ENCODE data around the gene SPSB2.
"Not testable (repeated sequence)": the region's sequence is repeated elsewhere in the genome, so short reads cannot be mapped to it uniquely, and the experiment has no call there.

Gene SPSB2

GRCh38 chr12:6902448-6902847 lies 29.3 kb upstream of the SPSB2 start:
- DNase-seq (ENCODE audit: low read depth), result no peak

GRCh38 chr12:6899837-6900519 lies 26.9 kb upstream of the SPSB2 start:
- DNase-seq (ENCODE audit: low read depth), result peak; percentile 38

- DNase-seq (ENCODE audit: low read depth), result no peak
Observed at GRCh38 chr12:6899427-6899826, 26.3 kb upstream of the SPSB2 start.

- no peak for DNase-seq (ENCODE audit: low read depth)
Observed at GRCh38 chr12:6896846-6897435, 23.8 kb upstream of the SPSB2 start.

- no peak for DNase-seq (ENCODE audit: low read depth)
Observed at GRCh38 chr12:6894321-6894720, 21.2 kb upstream of the SPSB2 start.

GRCh38 chr12:6892683-6893082 lies 19.6 kb upstream of the SPSB2 start:
- not testable (repeated sequence) for DNase-seq (ENCODE audit: low read depth)

- DNase-seq (ENCODE audit: low read depth), result no peak
Observed at GRCh38 chr12:6891646-6892001, 18.5 kb upstream of the SPSB2 start.

GRCh38 chr12:6890789-6891645 lies 17.9 kb upstream of the SPSB2 start:
- peak; percentile 96 for DNase-seq (ENCODE audit: low read depth)

- not testable (repeated sequence) for DNase-seq (ENCODE audit: low read depth)
Observed at GRCh38 chr12:6889775-6890573, 16.9 kb upstream of the SPSB2 start.

- not testable (repeated sequence) for DNase-seq (ENCODE audit: low read depth)
Observed at GRCh38 chr12:6888794-6889193, 15.7 kb upstream of the SPSB2 start.

- DNase-seq (ENCODE audit: low read depth), result no peak
Observed at GRCh38 chr12:6888360-6888759, 15.3 kb upstream of the SPSB2 start.

- DNase-seq (ENCODE audit: low read depth), result no peak
Observed at GRCh38 chr12:6887460-6887859, 14.4 kb upstream of the SPSB2 start.

GRCh38 chr12:6886206-6886999 lies 13.3 kb upstream of the SPSB2 start:
- DNase-seq (ENCODE audit: low read depth), result not testable (repeated sequence)

GRCh38 chr12:6884539-6884938 lies 11.4 kb upstream of the SPSB2 start:
- DNase-seq (ENCODE audit: low read depth), result no peak

- no peak for DNase-seq (ENCODE audit: low read depth)
Observed at GRCh38 chr12:6883683-6884082, 10.6 kb upstream of the SPSB2 start.

GRCh38 chr12:6883252-6883651 lies 10.1 kb upstream of the SPSB2 start:
- no peak for DNase-seq (ENCODE audit: low read depth)

- DNase-seq (ENCODE audit: low read depth), result not testable (repeated sequence)
Observed at GRCh38 chr12:6879824-6880223, 6.7 kb upstream of the SPSB2 start.

GRCh38 chr12:6874015-6874368 lies 889 bp upstream of the SPSB2 start:
- not testable (repeated sequence) for DNase-seq (ENCODE audit: low read depth)

GRCh38 chr12:6872073-6873048 lies 742 bp downstream of the SPSB2 start:
- DNase-seq (ENCODE audit: low read depth), result peak; percentile 58
